Hepatic stellate cell (primary cell): Measurements from ENCODE around the gene WRAP53.
A peak's percentile ranks its signal among the peaks of the same experiment; 100 is the strongest.

ENCODE experiments used
- DNase-seq: peaks from one replicate; pipeline ENCODE4 v3.0.0; 2011; ENCODE audit warnings: low spot score

The WRAP53 gene

DNA sequence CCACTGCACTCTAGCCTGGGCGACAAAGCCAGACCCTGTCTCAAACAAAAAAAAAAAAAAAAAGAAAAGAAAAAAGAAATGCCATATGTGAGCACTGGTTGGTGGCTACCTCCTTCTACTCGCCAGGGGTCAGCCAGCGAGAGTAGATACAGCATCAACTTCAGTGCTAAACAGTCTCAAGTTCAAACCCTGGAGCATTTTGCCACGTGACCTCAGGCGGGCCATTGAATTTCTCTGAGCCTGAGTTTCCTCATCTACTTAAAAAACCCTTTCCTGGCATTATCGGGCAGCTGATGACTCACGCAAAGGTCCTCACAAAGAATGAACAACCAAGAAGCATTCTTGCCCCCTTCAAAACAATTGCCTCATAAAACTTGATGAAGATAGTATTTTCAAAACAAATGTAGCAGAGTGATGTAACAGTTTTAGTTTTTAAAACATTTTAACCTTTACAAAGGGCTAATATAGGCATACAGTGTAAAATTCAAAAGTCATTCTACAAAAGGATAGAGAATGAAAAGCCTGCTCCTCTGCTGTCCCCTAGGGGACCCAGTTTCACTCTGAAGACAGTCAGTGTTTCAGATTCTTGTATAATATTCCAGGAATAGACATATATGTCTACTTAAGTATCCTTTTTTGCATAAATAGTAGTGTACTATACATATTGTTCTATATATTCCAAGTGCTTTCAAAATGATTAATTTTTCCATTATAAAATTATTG is 57.6 kb downstream of the WRAP53 start:
- peak; percentile 57 for DNase-seq

DNA sequence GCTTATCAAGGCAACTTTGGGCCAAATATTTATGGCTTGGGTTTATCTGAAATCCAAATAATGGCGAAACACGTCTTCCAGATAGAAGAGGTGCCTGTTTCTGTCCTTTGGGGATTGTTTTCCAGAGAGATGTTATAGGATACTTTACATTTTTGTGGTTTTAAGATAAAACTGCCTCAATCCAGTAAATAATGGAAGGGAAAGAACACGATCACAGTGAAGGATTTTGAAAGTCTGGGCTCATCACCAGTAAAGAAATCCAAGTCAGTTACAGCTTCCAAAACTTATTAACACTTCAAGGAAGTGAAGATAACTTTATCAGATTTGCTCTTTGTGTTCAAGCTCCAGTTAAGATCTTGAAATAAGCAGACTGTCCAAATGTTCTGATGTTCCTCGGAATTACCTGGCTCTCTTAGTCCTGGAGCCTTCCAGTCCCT is 59.4 kb downstream of the WRAP53 start:
- peak; percentile 39 for DNase-seq

DNA sequence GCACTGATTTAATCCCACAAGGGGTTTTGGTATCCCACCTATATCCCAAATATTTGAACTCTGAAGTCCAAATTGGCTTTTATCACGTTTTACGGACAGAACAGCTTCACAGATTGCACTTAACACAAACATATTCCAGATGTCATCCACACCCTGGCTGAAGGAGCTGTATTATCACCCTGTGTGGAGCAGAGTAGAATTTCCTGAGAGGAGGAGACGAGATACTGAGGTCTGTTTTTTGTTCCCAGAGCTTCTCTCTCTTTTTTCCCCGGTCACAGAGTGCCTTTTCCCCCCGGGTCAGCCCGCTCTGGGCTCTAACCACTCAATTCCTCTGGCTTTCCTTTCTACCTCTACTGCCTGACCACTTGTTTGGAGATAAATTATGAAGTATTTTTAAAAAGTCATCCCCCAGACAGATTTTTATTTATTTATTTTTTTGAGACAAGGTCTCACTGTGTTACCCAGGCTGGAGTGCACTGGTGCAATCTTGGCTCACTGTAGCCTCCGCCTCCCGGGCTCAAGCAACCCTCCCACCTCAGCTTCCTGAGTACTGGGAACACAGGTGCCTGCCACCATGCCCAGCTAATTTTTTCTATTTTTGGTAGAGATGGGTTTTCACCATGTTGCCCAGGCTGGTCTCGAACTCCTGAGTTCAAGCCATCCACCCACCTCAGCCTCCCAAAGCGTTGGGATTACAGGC is 59.9 kb downstream of the WRAP53 start:
- DNase-seq = no peak

DNA sequence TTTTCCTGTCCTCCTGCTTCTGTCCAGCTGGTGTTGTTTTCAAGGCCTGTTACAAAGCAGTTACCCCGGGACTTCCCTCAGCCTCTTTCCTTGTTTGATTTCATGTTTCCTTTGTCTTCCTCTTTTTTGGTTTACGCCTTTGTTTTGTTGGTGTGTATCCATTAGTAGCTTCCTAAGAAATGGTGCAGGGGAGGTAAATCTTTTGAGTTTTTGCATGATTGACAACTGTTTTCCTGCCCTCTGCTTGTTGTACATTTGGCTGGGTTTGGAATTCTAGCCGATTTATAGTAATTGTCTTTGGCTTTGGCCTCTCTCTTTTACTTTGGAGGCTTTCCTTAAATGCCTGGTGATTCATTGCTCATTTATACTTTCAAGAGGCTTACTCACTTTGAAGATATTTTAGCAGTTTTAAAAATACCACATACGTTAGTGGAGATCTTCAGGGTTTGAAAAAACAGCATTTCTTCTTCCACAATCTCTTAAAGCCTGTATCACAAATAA is 62.1 kb downstream of the WRAP53 start:
- DNase-seq = peak; percentile 67
